HCT116 (cell line): ENCODE data around the gene CHRNB4. TPM values are rescaled to one million over a fixed set of nuclear protein-coding genes. Genes with fewer than 3 reads are reported as not detected.
A peak's percentile ranks its signal among the peaks of the same experiment; 100 is the strongest.

Experiments
- ATAC-seq: fragments of 200-7000 bp; cut with Tn5 transposase; 2 replicates; pipeline ENCODE4 v1.9.1; 2020; ENCODE audit warnings: mild to moderate bottlenecking, moderate library complexity
- BruUV-seq: library from RNA; stranded (reverse); fragments of 400-500 nt; replicated peaks from 2 replicates; lab custom pipeline; 2021; lab: Mats Ljungman, UMichigan
- CTCF ChIA-PET: fragments of 300-600 bp; sonication (Branson Sonifier 250); formaldehyde crosslinking; loops from one replicate; lab custom pipeline; 2021; ENCODE audit warnings: antibody characterized with exemption; lab: Charles Lee
- POLR2A ChIA-PET: fragments of 300-600, 350-600 bp; sonication (Branson Sonifier 250); formaldehyde crosslinking; loops from one replicate; lab custom pipeline; 2021; ENCODE audit warnings: antibody characterized with exemption; lab: Charles Lee
- RAD21 ChIA-PET, 2 experiments: fragments of 300-600 bp; sonication (Branson Sonifier 250); formaldehyde crosslinking; loops; one replicate each; lab custom pipeline; 2023; ENCODE audit warnings: low total read pairs in 2 of 2; ENCODE audit not compliant: uncharacterized antibody in 2 of 2, unreplicated experiment in 2 of 2, low non-redundant PET in 1 of 2; lab: Charles Lee
- DNase-seq: peaks from one replicate; pipeline ENCODE4 v3.0.0-alpha.2; 2010; ENCODE audit warnings: low read depth, low spot score
- H2AFZ ChIP-seq: fragments of 200-600 bp; shearing (Covaris generic), sonication (generic); 2 replicates; pipeline ENCODE4 v1.6.1; 2017; ENCODE audit warnings: low read depth, mixed run types, mixed read lengths, antibody characterized with exemption, low read length; ENCODE audit not compliant: poor library complexity, severe bottlenecking
- H3K27ac ChIP-seq: 2 replicates; pipeline ENCODE4 v1.5.1; 2012; ENCODE audit warnings: low read depth, low read length
- H3K27me3 ChIP-seq: fragments of 200-600 bp; sonication (generic); 2 replicates; pipeline ENCODE4 v1.6.1; 2016; ENCODE audit warnings: mixed run types, low read length, mixed read lengths; ENCODE audit not compliant: insufficient read depth
- H3K36me3 ChIP-seq, 2 experiments: fragments of 200-500 bp in 1 of 2; fragments of 200-600 bp in 1 of 2; sonication (Bioruptor generic) in 1 of 2; sonication (generic) in 1 of 2; 2 replicates each; pipeline versions ENCODE4 v1.5.1 to v1.6.1; 2014 to 2016; ENCODE audit warnings: low read length in 2 of 2, inconsistent platforms in 1 of 2, mixed read lengths in 1 of 2, mixed run types in 1 of 2; ENCODE audit not compliant: insufficient read depth in 2 of 2, control insufficient read depth in 1 of 2
- H3K4me1 ChIP-seq, 2 experiments: fragments of 200-600 bp in 1 of 2; sonication (generic) in 1 of 2; 2 replicates each; pipeline versions ENCODE4 v1.5.1 to v1.6.1; 2012 to 2017; ENCODE audit warnings: low read length in 2 of 2, inconsistent platforms in 1 of 2, mild to moderate bottlenecking in 1 of 2, mixed read lengths in 1 of 2, mixed run types in 1 of 2, moderate library complexity in 1 of 2; ENCODE audit not compliant: insufficient read depth in 2 of 2, control insufficient read depth in 1 of 2
- H3K4me2 ChIP-seq: fragments of 200-600 bp; sonication (generic); 2 replicates; pipeline ENCODE4 v1.6.1; 2017; ENCODE audit warnings: mixed run types, low read length, mixed read lengths
- H3K4me3 ChIP-seq, 2 experiments: fragments of 200-600 bp in 1 of 2; sonication (generic) in 1 of 2; replicated peaks in 1 of 2; 2 replicates each; pipeline ENCODE4 v1.5.1; 2011 to 2016; ENCODE audit warnings: low read length in 2 of 2, control low read depth in 1 of 2, low read depth in 1 of 2, mild to moderate bottlenecking in 1 of 2, mixed read lengths in 1 of 2, mixed run types in 1 of 2
- H3K79me2 ChIP-seq: fragments of 200-600 bp; sonication (generic); 2 replicates; pipeline ENCODE4 v1.6.1; 2017; ENCODE audit warnings: mild to moderate bottlenecking, mixed run types, low read length, moderate library complexity, mixed read lengths; ENCODE audit not compliant: insufficient read depth
- H3K9ac ChIP-seq: fragments of 200-600 bp; sonication (generic); 2 replicates; pipeline ENCODE4 v1.6.1; 2016; ENCODE audit warnings: low read length, mixed read lengths
- H3K9me2 ChIP-seq: fragments of 200-600 bp; sonication (generic), shearing (Covaris generic); 2 replicates; pipeline ENCODE4 v1.6.1; 2017; ENCODE audit warnings: mixed run types, mild to moderate bottlenecking, moderate library complexity; ENCODE audit not compliant: insufficient read depth
- H3K9me3 ChIP-seq, 2 experiments: fragments of 200-500 bp in 1 of 2; fragments of 200-600 bp in 1 of 2; sonication (Bioruptor generic) in 1 of 2; sonication (generic) in 1 of 2; 2 replicates each; pipeline ENCODE4 v1.6.1; 2014 to 2017; ENCODE audit warnings: low read length in 2 of 2, mixed read lengths in 2 of 2, inconsistent platforms in 1 of 2, low read depth in 1 of 2, mild to moderate bottlenecking in 1 of 2, mixed run types in 1 of 2, moderate library complexity in 1 of 2; ENCODE audit not compliant: control insufficient read depth in 1 of 2, insufficient read depth in 1 of 2
- H4K20me1 ChIP-seq: fragments of 200-600 bp; sonication (generic), shearing (Covaris generic); 2 replicates; pipeline ENCODE4 v1.6.1; 2017; ENCODE audit warnings: mixed run types, mild to moderate bottlenecking, moderate library complexity; ENCODE audit not compliant: insufficient read depth
- ATF3 ChIP-seq: IDR thresholded peaks from 2 replicates; pipeline ENCODE4 v1.6.1; 2012
- CBX3 ChIP-seq: IDR thresholded peaks from 2 replicates; pipeline ENCODE4 v1.6.1; 2012; ENCODE audit warnings: low read depth
- CTCF ChIP-seq, 3 experiments: fragments of 200-600 bp in 1 of 3; sonication (generic) in 1 of 3; IDR thresholded peaks in 2 of 3; conservative IDR thresholded peaks in 1 of 3; 2 replicates each; pipeline ENCODE4 v1.5.1; 2012 to 2017; ENCODE audit warnings: low read depth in 2 of 3, low read length in 2 of 3, antibody characterized with exemption in 1 of 3, borderline replicate concordance in 1 of 3, control low read depth in 1 of 3, mild to moderate bottlenecking in 1 of 3, mixed read lengths in 1 of 3, mixed run types in 1 of 3, moderate library complexity in 1 of 3; ENCODE audit not compliant: insufficient read depth in 1 of 3
- ELF1 ChIP-seq: IDR thresholded peaks from 2 replicates; pipeline ENCODE4 v1.6.1; 2012; ENCODE audit warnings: low read depth, borderline replicate concordance
- EZH2 ChIP-seq: fragments of 200-600 bp; sonication (generic); IDR thresholded peaks from 2 replicates; pipeline ENCODE4 v1.6.1; 2017; ENCODE audit warnings: antibody characterized with exemption, mixed run types
- EZH2phosphoT487 ChIP-seq: fragments of 200-600 bp; IDR thresholded peaks from 2 replicates; pipeline ENCODE4 v1.6.1; 2018; ENCODE audit warnings: antibody characterized with exemption, borderline replicate concordance
- JUND ChIP-seq: IDR thresholded peaks from 2 replicates; pipeline ENCODE4 v1.6.1; 2012
- MAX ChIP-seq: IDR thresholded peaks from 2 replicates; pipeline ENCODE4 v1.6.1; 2012
- POLR2A ChIP-seq: IDR thresholded peaks from 2 replicates; pipeline ENCODE4 v1.7.0; 2011; ENCODE audit warnings: borderline replicate concordance; ENCODE audit not compliant: insufficient read depth, insufficient read length; ENCODE audit errors: extremely low read depth
- POLR2AphosphoS5 ChIP-seq: IDR thresholded peaks from 2 replicates; pipeline ENCODE4 v1.6.1; 2011; ENCODE audit warnings: mild to moderate bottlenecking, low read depth, low read length, moderate library complexity
- RAD21 ChIP-seq: IDR thresholded peaks from 2 replicates; pipeline ENCODE4 v1.6.1; 2012; ENCODE audit warnings: low read depth, mild to moderate bottlenecking
- REST ChIP-seq: IDR thresholded peaks from 2 replicates; pipeline ENCODE4 v1.6.1; 2012; ENCODE audit warnings: low read depth
- SIN3A ChIP-seq: IDR thresholded peaks from 2 replicates; pipeline ENCODE4 v1.6.1; 2012; ENCODE audit warnings: low read depth
- SP1 ChIP-seq: IDR thresholded peaks from 2 replicates; pipeline ENCODE4 v1.6.1; 2012; ENCODE audit warnings: low read depth
- SRF ChIP-seq: IDR thresholded peaks from 2 replicates; pipeline ENCODE4 v1.6.1; 2012; ENCODE audit warnings: low read depth
- YY1 ChIP-seq: IDR thresholded peaks from 2 replicates; pipeline ENCODE4 v1.6.1; 2011; ENCODE audit warnings: low read length, low read depth, moderate library complexity, mild to moderate bottlenecking; ENCODE audit not compliant: insufficient replicate concordance; ENCODE audit errors: extremely low read depth
- ZBTB33 ChIP-seq: IDR thresholded peaks from 2 replicates; pipeline ENCODE4 v1.6.1; 2011; ENCODE audit warnings: mild to moderate bottlenecking, low read length, moderate library complexity; ENCODE audit not compliant: insufficient replicate concordance; ENCODE audit errors: extremely low read depth
- ZFX ChIP-seq: fragments of 450-650 bp; IDR thresholded peaks from 2 replicates; pipeline ENCODE4 v1.6.1; 2017
- ZNF274 ChIP-seq: fragments of 200-500 bp; sonication (Bioruptor generic); IDR thresholded peaks from 2 replicates; pipeline ENCODE4 v1.6.1; 2014; ENCODE audit warnings: mild to moderate bottlenecking, low read depth, low read length, inconsistent platforms
- intact Hi-C: fragments of 100-400 bp; cut with micrococcal nuclease; formaldehyde crosslinking; loops from 2 replicates; pipeline ENCODE4 v1.10.0; 2022
- total RNA-seq: library from RNA; stranded (reverse); gene quantifications from one replicate; pipeline ENCODE4 v1.2.1, GENCODE V29; 2021; ENCODE audit not compliant: unreplicated experiment

CHRNB4 gene
- total RNA-seq, 1 experiment from 2014 or later, result 2.0 TPM

GRCh38 chr15:78685159-78685921 is 44.3 kb upstream of the CHRNB4 start:
- TF ChIP-seq MAX (no peak), EZH2 (no peak), REST (no peak), CTCF (IDR thresholded peaks at IDR 0.05 in 2 of 3, conservative IDR thresholded peaks at IDR 0.05 in 1 of 3; ENCODE audit: borderline replicate concordance in 1 of 3, insufficient read depth in 1 of 3, low read depth in 2 of 3, low read length in 2 of 3) (no peak), POLR2AphosphoS5 (no peak), EZH2phosphoT487 (no peak), RAD21 (no peak), ZNF274 (no peak), YY1 (no peak), CBX3 (no peak), SRF (no peak), SP1 (no peak), ZBTB33 (no peak), JUND (no peak), ZFX (no peak), POLR2A (no peak), SIN3A (no peak), ELF1 (no peak), ATF3 (no peak)
- Histone ChIP-seq H3K79me2 (no peaks in the 10 kb centered on the region), H3K27me3 (no peaks in the 10 kb centered on the region), H3K9ac (no peak overlapping the region), H3K36me3 (no peaks in the 10 kb centered on the region), H3K4me1 (peaks cover 17 to 22% of the 10 kb centered on the region in 2 experiments), H3K27ac (no peak overlapping the region), H2AFZ (no peak overlapping the region), H4K20me1 (no peaks in the 10 kb centered on the region), H3K4me2 (0 out of 2 replicates have a peak overlapping the region, but pooled peaks have one; percentile 0), H3K9me2 (no peaks in the 10 kb centered on the region), H3K4me3 (no peak overlapping the region), H3K9me3 (no peaks in the 10 kb centered on the region)
- ChIA-PET POLR2A (interaction anchor here (1.2 kb wide), 1 partner anchor 43 kb away, joined by 3 read pairs; no protein-coding TSS in a partner anchor), CTCF (no interaction called here), RAD21 (no interaction called here)
- BruUV-seq, result no TSS peak
- intact Hi-C loops, result no loop called here
- DNase-seq (no peak), ATAC-seq (no peak)
